Adrenal gland (tissue), 5 donors: ENCODE data around the gene OGDH.

Experiments
- CTCF ChIP-seq, 6 experiments: fragments of 450-650 bp in 4 of 6; fragments of 200-600 bp in 2 of 6; sonication (generic) in 1 of 6; IDR thresholded peaks; 1 replicate in 5 of 6; 2 replicates in 1 of 6; pipeline versions ENCODE4 v1.5.1 to v1.8.0; 2016 to 2021; ENCODE audit warnings: antibody characterized with exemption in 6 of 6, mild to moderate bottlenecking in 2 of 6, moderate library complexity in 1 of 6
- POLR2A ChIP-seq, 2 donors: fragments of 450-650 bp; IDR thresholded peaks; one replicate each; pipeline ENCODE4 v1.6.1; 2017; ENCODE audit warnings: antibody characterized with exemption in 2 of 2, mild to moderate bottlenecking in 2 of 2, moderate library complexity in 1 of 2
- donor health status: DM: no; HTN: no; CAD: no.

DNA sequence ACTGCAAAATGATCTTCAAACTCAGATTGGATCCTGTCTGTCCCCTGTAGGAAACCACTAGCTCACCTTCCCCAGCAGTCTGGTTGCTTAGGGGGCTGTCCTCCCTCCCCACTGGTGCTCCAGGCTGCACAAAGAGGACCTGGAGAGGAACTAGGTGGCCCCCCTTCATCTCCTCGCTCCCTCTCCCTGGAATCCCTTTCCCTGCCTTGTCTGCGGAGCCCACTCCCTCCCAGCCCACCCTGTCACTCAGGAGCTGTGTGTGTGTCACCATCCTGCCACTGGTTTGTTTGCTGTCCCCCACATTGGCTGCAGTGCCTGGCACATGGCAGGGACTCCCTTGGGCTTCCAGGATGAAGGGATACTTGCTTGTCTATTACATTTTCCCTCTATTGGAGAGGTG, 106.7 kb downstream of the OGDH start:
- TF ChIP-seq POLR2A (IDR thresholded peaks at IDR 0.05) (no peak), CTCF (IDR thresholded peaks at IDR 0.05) (no peak)
